Smooth muscle cell (in vitro differentiated cells): Measurements from ENCODE around the gene ALG14. TPM values are rescaled to one million over a fixed set of nuclear protein-coding genes. Genes with fewer than 3 reads are reported as not detected.

ENCODE experiments used
- DNase-seq: peaks from one replicate; lab custom pipeline; 2025; ENCODE audit not compliant: unreplicated experiment; lab: John Stamatoyannopoulos, UW
- H2AFZ ChIP-seq: fragments of 200-600 bp; sonication (generic); 2 replicates; pipeline ENCODE4 v1.6.0; 2016; ENCODE audit warnings: antibody characterized with exemption, low read depth, mild to moderate bottlenecking
- H3F3A ChIP-seq: fragments of 200-600 bp; sonication (generic); 2 replicates; pipeline ENCODE4 v1.6.0; 2017; ENCODE audit warnings: antibody characterized with exemption, low read depth
- H3K27ac ChIP-seq: fragments of 200-600 bp; sonication (generic); 2 replicates; pipeline ENCODE4 v1.5.1; 2016; ENCODE audit warnings: low read depth, mild to moderate bottlenecking
- H3K27me3 ChIP-seq: fragments of 200-600 bp; sonication (generic); 2 replicates; pipeline ENCODE4 v1.6.1; 2016; ENCODE audit warnings: low read depth, mild to moderate bottlenecking
- H3K36me3 ChIP-seq: fragments of 200-600 bp; sonication (generic); 2 replicates; pipeline ENCODE4 v1.5.1; 2016; ENCODE audit warnings: low read depth
- H3K4me1 ChIP-seq: fragments of 200-600 bp; sonication (generic); 2 replicates; pipeline ENCODE4 v1.5.1; 2016; ENCODE audit warnings: low read depth
- H3K4me2 ChIP-seq: fragments of 200-600 bp; sonication (generic); 2 replicates; pipeline ENCODE4 v1.6.0; 2016; ENCODE audit warnings: mild to moderate bottlenecking
- H3K4me3 ChIP-seq: fragments of 200-600 bp; sonication (generic); 2 replicates; pipeline ENCODE4 v1.5.1; 2016; ENCODE audit warnings: mild to moderate bottlenecking
- H3K79me2 ChIP-seq: fragments of 200-600 bp; sonication (generic); 2 replicates; pipeline ENCODE4 v1.6.0; 2016; ENCODE audit warnings: low read depth, mild to moderate bottlenecking
- H3K9ac ChIP-seq: fragments of 200-600 bp; sonication (generic); 2 replicates; pipeline ENCODE4 v1.6.0; 2016; ENCODE audit warnings: low read depth
- H3K9me3 ChIP-seq: fragments of 200-600 bp; sonication (generic); replicated peaks from 2 replicates; pipeline ENCODE4 v1.5.1; 2016; ENCODE audit warnings: low read depth
- H4K20me1 ChIP-seq: fragments of 200-600 bp; sonication (generic); 2 replicates; pipeline ENCODE4 v1.6.0; 2016; ENCODE audit warnings: low read depth
- CTCF ChIP-seq: fragments of 200-600 bp; sonication (generic); IDR thresholded peaks from 2 replicates; pipeline ENCODE4 v1.5.1; 2017; ENCODE audit warnings: borderline replicate concordance, mild to moderate bottlenecking, antibody characterized with exemption; ENCODE audit not compliant: insufficient read depth, poor library complexity, severe bottlenecking
- WGBS: methylation state at CpG from one replicate; pipeline ENCODE4 v1.1.7; 2016; ENCODE audit warnings: low lambda C conversion rate; 5-methylcytosine and 5-hydroxymethylcytosine counted together
- polyA plus RNA-seq: library from polyadenylated mRNA; unstranded; fragments of >200 nt; fragmentation: Nextera tagmentation; extraction: Ambion mirVana; gene quantifications from 2 replicates; pipeline ENCODE4 v1.2.1, GENCODE V29; 2016
- total RNA-seq: library from RNA; depleted of rRNA; stranded (reverse); fragments of >200 nt; gene quantifications from 2 replicates; pipeline ENCODE4 v1.2.3, GENCODE V29; 2014

Gene ALG14
- total and polyA plus RNA-seq, 2 experiments from 2014 or later, result 2.4 to 5.5 TPM

- H3K79me2 ChIP-seq, result no peaks in the 10 kb centered on the region
- DNase-seq, result no peak
- H3K36me3 ChIP-seq, result no peaks in the 10 kb centered on the region
- H3K27me3 ChIP-seq, result no peaks in the 10 kb centered on the region
- no peak overlapping the region for H3K9ac ChIP-seq
- H3K9me3 ChIP-seq, result no peaks in the 10 kb centered on the region
- H3K4me3 ChIP-seq, result no peak overlapping the region
- no peak overlapping the region for H3K27ac ChIP-seq
- TF ChIP-seq CTCF, result no peak
- no peaks in the 10 kb centered on the region for H3K4me1 ChIP-seq
- no peak overlapping the region for H3K4me2 ChIP-seq
- WGBS, result 99% methylated on average over 2 of the region's 2 CpGs
- H4K20me1 ChIP-seq, result no peaks in the 10 kb centered on the region
- H2AFZ ChIP-seq, result no peak overlapping the region
- H3F3A ChIP-seq, result no peaks in the 10 kb centered on the region
Measured at GRCh38 chr1:95108792-95109191, 36.0 kb upstream of the ALG14 start.

- no peaks in the 10 kb centered on the region for H3K27me3 ChIP-seq
- 75% methylated on average over 4 of the region's 4 CpGs for WGBS
- H3K4me2 ChIP-seq, result no peak overlapping the region
- H3K27ac ChIP-seq, result no peak overlapping the region
- no peaks in the 10 kb centered on the region for H3K79me2 ChIP-seq
- no peaks in the 10 kb centered on the region for H3K36me3 ChIP-seq
- no peaks in the 10 kb centered on the region for H3F3A ChIP-seq
- no peak overlapping the region for H3K9ac ChIP-seq
- H3K9me3 ChIP-seq, result no peaks in the 10 kb centered on the region
- no peak overlapping the region for H3K4me3 ChIP-seq
- H2AFZ ChIP-seq, result no peak overlapping the region
- no peaks in the 10 kb centered on the region for H4K20me1 ChIP-seq
- no peak for DNase-seq
- no peak for TF ChIP-seq CTCF
- no peaks in the 10 kb centered on the region for H3K4me1 ChIP-seq
Measured at GRCh38 chr1:95098196-95098595, 25.4 kb upstream of the ALG14 start.

DNA sequence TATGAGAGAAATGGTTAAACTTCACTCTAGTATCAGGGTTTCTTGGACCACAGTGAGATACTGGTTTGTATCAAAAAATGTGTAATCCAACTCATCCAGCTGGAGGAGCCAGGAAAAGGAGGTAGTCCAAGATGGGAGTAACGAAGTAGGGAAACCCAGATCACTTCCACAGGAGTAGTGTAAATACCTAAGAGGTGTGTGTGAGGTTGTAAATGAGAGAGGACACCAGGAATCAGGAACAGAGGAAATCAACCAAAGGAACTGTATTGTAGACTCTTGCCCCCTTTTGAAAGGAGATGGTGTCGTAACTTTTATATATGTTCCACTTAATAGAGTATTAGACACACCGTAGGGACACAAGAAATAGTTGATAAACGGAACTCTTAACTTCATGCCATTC lies 24.7 kb upstream of the ALG14 start:
- no peak for TF ChIP-seq CTCF
- Histone ChIP-seq H3K4me1 (no peaks in the 10 kb centered on the region), H3K9ac (no peak overlapping the region), H3K27me3 (no peaks in the 10 kb centered on the region), H3K36me3 (no peaks in the 10 kb centered on the region), H3K4me3 (no peak overlapping the region), H3K79me2 (no peaks in the 10 kb centered on the region), H3K27ac (no peak overlapping the region), H3K4me2 (no peak overlapping the region), H4K20me1 (no peaks in the 10 kb centered on the region), H3K9me3 (no peaks in the 10 kb centered on the region), H2AFZ (no peak overlapping the region), H3F3A (no peaks in the 10 kb centered on the region)
- WGBS, result 95% methylated on average over 4 of the region's 4 CpGs
- DNase-seq, result no peak

- no peaks in the 10 kb centered on the region for H3K36me3 ChIP-seq
- H3K79me2 ChIP-seq, result no peaks in the 10 kb centered on the region
- no peaks in the 10 kb centered on the region for H4K20me1 ChIP-seq
- no peaks in the 10 kb centered on the region for H3K4me1 ChIP-seq
- H3K27ac ChIP-seq, result no peak overlapping the region
- H3K4me2 ChIP-seq, result no peak overlapping the region
- no peaks in the 10 kb centered on the region for H3K27me3 ChIP-seq
- 96% methylated on average over 6 of the region's 6 CpGs for WGBS
- no peak for TF ChIP-seq CTCF
- no peak for DNase-seq
- no peak overlapping the region for H3K9ac ChIP-seq
- H3K9me3 ChIP-seq, result no peaks in the 10 kb centered on the region
- no peak overlapping the region for H3K4me3 ChIP-seq
- H2AFZ ChIP-seq, result peak overlapping the region; percentile 66
- H3F3A ChIP-seq, result no peaks in the 10 kb centered on the region
Measured at GRCh38 chr1:95096218-95096841, 23.6 kb upstream of the ALG14 start.
